GM18498 (cell line): ENCODE measurements around the gene WDR5B.
"Not testable (repeated sequence)": the region's sequence is repeated elsewhere in the genome, so short reads cannot be mapped to it uniquely, and the experiment has no call there.

ENCODE experiments used
- ATAC-seq: cut with Tn5 transposase; IDR thresholded peaks from one replicate; pipeline ENCODE4 v1.9.1; 2021; ENCODE audit warnings: mild to moderate bottlenecking, moderate library complexity; ENCODE audit not compliant: unreplicated experiment

Gene WDR5B

DNA sequence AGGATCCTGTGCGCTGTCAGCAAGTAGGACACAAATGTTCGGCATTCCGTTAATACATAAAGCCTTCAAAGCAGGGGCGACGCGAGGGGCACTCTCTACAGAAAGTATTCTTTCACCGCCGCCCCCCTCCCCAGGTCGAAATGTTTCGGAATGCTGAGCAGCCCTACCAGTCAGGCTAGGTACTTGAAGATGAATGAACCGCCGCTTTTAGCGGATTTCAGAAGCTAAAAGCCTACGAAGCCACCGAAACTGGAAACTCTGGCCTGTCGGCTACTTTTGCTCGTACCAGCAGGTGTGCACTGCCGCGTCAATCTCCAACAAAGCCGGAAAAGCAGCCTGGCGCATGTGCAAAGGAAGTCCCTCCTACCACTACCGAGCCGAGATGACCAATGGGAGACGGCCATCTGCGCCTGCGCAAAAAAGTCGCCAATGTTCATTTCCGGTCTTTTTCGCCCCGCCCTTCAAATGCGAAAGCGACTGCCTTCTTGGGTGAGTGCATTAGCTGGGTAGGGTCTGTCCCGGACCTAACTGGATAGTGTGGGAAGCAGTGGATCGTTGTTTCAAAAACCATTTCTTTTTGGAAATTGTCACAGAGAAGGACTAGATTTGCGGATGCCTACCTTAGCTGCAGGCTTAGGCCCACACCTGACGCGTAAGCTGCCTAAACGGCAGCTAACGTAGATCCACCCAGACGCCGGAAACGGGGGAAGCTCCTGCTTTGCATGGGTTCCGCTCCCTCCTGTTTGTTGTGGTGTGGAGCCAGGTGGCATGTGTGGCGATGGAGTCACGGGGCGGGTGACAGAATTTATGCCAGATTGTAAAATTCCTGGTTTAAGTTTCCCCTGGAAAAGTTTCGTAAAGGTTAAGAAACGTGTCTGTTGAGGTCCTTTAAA, at the start of gene WDR5B:
Gene WDR5B (minus strand): TSS at position 301 of the 893 bp plus-strand sequence. CDS start 534 bp downstream, outside the sequence.
- peak; percentile 87 for ATAC-seq

DNA sequence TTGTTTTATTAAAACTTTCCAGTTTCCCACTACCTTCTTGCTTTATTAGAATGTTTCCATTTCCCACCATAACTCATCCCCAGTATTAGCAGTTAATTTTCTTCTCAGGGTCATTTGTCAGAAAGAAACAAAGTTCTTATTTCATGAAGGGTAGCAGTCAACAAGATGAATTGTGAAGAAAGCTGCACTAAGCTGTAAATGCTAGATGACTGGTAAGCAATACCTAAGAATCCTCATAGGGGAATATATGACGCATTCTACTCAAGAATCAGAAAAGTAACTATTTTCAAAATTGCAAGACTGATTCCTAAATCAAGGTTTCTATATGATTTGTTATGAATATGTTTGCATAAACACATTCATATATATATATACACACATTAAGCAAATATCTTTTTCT, 48.8 kb upstream of the WDR5B start:
- ATAC-seq = no peak

DNA sequence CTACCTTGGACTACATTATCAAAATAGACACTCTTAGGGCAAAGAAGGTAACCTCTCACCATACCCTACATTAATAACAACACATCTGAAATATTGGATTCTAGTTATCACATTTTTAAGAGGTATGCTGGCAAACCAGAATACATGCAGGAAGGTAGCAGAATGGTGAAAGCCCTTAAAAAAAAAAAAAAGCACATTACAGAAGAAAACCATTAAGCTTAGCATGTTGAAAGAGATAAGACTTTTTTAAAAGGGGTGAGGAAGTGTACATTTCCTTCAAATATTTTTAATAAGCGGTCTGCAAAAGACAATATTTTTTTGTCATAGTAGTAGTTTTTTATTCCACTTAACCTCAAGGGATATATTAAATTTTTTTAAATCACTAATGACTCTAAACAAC, 46.5 kb upstream of the WDR5B start:
- ATAC-seq = no peak

DNA sequence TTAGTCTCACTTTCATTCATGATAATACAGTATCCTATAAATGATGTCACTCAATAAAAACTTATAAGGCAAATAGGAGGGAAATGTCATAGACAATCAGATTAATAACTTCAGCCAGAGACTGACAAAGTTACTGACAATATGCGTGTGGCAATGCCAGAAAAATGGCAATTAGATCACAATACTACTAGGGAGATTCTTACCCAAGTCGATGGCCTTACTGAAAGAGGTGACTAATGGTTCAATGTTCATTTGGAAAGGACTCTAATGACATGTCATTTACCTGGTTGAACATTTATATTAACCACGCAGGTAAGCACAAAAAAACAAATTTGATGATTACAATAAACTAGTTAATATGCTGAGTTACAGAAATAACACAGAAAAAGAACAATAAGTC, 45.9 kb upstream of the WDR5B start:
- no peak for ATAC-seq

DNA sequence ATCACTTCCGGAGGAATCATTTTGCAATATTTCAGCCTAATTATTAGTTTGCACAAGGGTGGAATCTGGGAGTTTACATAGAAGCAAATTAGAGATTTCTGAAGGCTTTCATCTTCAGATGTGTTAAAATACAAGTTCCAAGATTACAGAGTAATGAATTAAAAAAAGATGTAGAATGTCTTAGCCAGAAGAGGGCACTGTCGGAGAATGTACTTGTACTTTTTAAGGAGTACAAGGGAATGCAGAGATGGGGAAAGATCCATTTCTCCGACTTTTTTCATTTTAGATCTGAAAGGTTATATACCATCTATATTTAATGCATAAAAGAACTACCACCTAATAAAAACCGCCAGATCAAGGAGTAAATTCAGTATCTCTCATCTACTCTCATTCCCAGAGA, 43.1 kb upstream of the WDR5B start:
- no peak for ATAC-seq

DNA sequence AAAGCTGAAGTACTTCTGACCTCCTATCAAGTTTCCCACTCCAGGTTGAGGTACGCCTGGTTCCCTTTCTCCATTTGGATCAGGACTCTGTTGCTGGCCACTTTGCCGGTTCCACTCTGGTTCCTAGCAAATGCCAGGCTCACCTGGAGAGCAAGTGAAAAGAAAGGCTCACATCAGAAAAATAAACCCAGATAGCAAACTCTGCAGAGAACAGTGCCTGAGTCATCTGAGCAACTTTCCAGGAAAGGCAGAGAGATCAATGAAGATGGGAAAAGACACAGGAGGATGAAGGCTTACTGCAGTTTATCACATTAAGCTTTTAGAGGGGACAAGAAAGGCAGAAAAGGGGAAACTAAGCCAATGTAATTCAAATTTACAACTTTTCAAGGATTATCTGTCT, 41.8 kb upstream of the WDR5B start:
- ATAC-seq = no peak

DNA sequence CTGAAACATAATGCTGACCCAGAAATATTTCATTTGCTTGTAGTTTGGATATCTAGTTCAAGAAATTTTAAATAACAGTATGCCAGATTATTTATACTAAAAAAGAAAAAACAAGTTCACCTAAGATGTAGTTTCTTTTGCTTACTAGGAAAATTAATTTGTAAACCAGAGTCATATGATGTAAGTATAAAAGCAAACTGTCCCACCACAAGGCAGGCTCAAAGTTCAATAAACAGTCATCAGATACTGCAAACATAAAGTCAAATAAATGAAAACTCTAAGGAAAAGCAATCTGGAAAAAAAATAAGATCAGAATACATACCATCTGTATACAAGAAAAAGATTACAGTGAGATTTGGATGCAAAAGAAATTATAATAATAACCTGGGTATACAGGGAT, 40.2 kb upstream of the WDR5B start:
- ATAC-seq = no peak

DNA sequence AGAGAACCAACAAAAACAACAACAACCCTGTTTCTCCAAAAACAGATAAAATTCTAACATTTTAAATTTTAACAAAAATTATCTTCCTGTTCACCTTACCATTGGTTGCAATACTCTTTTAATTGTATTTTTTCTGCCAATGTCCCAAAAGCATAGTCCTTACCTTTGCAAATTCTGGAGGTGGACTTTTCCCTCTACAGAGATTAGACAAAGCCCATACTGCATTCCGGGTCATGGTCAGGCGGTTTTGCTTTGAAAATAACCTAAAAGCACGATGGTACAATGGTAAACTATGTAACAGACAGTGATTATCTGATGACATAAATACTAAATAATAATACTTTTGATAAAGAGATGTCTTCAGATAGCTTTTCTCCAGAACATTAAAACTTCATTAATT, 35.5 kb upstream of the WDR5B start:
- ATAC-seq = no peak

DNA sequence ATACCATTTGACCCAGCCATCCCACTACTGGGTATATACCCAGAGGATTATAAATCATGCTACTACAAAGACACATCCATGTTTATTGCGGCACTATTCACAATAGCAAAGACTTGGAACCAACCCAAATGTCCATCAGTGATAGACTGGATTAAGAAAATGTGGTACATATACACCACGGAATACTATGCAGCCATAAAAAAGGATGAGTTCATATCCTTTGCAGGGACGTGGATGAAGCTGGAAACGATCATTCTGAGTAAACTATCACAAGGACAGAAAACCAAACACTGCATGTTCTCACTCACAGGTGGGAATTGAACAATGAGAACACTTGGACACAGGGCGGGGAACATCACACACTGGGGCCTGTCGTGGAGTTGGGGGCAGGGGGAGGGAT, 32.4 kb upstream of the WDR5B start:
- not testable (repeated sequence) for ATAC-seq

DNA sequence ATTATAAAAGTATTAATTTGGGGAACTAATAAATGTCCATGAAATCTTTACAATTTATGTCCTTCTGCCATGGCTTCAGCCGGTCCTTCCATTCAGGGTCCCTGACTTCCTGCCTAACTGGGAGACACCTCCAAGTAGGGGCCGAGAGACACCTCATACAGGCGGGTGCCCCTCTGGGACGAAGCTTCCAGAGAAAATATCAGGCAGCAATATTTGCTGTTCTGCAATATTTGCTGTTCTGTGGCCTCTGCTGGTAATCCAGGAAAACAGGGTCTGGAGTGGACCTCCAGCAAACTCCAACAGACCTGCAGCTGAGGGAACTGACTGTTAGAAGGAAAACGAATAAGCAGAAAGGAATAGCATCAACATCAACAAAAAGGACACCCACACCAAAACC, 28.6 kb upstream of the WDR5B start:
- ATAC-seq = not testable (repeated sequence)

DNA sequence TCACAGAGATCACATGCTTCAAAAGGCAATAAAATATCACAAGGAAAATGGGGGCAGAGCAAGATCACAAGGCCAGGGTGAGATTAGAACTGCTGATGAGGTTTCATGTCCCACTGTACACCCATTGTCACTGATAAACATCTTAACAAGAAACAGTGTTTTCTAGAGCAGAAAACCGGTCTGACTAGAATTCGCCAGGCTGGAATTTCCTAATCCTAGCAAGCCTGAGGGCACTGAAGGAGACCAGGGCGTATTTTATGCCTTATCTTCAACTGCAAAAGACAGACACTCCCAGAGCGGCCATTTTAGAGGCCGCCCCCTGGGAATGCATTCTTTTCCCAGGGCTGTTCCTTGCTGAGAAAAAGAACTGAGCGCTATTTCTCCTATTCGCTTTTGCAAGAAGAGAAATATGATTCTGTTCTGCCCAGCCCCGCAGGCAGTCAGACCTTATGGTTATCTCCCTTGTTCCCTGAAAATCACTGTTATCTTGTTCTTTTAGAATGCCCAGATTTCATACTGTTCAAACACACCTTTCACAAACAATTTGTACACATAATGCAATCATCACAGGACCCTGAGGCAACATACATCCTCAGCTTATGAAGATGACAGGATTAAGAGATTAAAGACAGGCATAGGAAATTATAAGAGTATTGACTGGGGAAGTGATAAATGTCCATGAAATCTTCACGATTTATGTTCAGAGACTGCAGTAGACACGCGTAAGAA, 28.1 kb upstream of the WDR5B start:
- not testable (repeated sequence) for ATAC-seq

DNA sequence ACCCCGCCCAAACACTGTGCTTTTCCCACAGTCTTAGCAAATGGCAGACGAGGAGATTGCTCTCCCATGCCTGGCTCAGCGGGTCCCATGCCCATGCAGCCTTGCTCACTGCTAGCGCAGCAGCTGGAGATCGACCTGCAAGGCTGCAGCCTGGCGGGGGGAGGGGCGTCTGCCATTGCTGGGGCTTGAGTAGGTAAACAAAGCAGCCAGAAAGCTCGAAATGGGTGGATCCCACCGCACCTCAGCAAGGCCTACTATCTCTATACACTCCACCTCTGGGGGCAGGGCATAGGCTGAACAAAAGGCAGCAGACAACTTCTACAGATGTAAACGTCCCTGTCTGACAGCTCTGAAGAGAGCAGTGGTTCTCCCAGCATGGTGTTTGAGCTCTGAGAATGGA, 27.2 kb upstream of the WDR5B start:
- no peak for ATAC-seq

DNA sequence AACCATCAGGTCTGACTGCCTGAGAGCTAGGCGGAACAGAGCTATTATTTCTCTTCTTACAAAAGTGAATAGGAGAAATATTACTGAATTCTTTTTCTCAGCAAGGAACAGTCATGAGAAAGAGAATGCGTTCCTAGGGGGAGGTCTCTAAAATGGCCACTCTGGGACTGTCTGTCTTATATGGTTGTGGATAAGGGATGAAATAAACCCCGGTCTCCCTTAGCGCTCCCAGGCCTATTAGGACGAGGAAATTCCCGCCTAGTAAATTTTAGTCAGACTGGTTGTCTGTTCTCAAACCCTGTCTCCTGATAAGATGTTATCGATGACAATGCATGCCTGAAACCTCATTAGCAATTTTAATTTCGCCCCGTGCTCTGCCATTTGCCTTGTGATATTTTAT, 20.1 kb upstream of the WDR5B start:
- no peak for ATAC-seq

DNA sequence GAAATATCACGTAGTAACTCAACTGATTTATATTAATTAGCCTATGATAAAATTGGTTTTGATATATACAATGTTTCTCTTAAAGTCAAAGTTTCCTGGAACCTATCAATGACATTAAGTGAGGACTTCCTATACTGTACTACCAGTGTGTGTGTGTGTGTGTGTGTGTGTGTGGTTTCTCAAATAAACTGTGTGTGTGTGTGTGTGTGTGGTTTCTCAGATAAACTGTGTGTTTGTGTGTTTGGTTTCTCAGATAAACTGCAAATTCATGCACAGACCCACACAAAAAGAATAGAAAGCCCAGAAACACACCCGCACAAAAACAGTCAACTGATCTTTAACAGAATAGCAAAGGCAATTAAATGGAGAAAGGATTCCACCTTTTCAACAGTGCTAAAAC, 14.5 kb upstream of the WDR5B start:
- ATAC-seq = no peak

DNA sequence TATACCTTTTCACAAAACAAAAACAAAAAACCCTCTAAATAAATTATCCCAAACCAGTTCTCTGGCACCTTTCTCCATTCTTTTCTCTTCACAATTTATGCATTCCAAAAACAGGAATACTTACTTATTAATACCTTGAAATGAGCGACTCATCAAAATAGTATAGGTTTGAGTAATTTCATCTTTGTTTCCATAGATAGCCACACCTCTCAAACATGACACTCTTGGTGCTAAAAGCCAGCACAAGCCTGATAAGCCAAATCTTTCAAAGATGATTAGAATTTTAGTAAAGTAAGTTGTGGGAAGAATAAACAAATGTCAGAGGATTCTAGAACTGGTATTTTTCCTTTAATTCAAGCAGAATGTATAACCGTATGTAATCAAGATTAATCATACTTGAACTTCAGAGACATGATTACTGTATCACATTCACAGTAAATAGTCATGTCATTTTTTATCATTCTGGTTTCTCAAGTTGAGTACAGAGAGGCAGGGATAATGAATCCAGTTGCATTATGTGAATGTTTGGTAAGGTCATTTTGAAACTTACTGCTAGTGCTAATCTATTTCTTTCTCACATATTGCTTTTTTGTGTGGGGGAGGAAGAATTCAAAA, 12.1 kb upstream of the WDR5B start:
- ATAC-seq = no peak

DNA sequence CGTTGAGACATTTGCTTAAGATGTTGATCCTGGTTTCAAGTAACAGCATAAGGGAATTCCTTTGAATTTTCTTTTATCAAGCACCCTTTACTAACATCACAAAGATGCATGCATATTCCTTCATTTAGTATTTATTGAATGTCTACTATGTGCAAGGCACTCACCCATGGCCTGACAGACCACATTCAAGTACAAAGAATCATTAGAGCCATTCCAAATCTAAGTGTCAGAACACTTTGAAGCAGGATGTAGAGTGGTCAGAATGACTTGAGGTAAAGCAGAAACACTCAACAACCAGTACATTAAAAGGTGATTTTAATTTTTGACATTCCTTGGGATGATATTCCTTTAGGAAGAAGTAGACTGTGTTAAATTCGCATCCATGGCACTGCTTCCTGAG, 6.0 kb upstream of the WDR5B start:
- no peak for ATAC-seq

DNA sequence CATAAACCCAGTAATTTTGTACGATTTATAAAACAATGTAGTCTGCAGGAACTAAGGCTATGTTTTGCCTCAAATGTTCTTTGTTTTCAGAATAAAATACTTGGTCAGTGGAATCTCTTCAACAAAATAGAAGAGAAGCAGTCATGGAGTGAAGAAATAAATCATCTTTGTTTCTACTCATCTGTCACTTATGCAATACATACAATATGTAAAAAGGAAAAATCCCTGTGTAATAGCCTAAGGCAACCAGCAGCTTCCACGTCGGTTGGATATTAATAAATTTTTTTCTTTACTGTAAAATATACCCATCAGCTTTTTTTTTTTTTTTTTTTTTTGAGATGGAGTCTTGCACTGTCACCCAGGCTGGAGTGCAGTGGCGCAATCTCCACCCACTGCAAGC, 5.2 kb upstream of the WDR5B start:
- no peak for ATAC-seq

DNA sequence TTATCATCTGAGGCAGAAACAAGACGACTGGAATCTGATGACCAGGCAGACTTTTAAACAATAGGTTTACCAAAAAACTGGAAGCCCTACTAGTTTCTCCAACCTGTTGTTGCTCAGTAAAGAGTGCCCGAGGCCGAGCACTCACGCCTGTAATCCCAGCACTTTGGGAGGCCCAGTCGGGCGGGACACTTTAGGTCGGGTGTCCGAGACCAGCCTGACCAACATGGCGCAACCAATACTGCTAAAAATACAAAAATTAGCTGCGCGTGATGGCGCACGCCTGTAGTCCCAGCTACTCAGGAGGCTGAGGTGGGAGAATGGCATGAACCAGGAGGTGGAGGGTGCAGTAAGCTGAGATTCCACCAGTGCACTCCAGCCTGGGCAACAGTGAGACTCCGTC, 1.1 kb upstream of the WDR5B start:
- ATAC-seq = no peak

DNA sequence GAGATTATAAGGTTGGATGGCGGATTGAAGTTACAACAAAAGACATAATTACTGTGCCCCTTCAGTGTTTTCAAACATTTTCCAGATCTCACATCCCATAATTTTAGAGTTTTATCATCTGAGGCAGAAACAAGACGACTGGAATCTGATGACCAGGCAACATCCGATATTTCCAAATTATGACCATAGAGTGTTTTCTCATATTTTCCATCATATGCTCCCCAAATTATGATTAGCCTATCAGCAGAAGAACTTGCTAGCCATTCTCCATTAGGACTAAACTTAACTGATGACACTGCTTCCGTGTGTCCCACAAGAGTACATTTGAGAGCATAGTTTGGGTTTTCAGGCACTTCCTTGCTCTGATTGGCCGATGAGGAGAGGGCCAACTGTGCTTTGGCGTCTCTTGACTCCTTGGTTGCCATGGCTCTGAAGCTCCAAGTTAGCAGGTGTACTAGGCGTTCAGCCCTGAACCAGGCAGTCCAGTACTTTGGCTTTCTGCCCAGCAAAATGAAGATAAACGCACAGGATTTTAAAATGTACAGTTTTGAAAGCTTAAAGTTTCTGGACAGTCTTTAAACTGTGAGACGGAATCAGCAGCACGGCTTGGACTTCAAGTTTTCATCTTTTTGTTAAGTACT, 638 bp downstream of the WDR5B start:
- peak; percentile 50 for ATAC-seq

DNA sequence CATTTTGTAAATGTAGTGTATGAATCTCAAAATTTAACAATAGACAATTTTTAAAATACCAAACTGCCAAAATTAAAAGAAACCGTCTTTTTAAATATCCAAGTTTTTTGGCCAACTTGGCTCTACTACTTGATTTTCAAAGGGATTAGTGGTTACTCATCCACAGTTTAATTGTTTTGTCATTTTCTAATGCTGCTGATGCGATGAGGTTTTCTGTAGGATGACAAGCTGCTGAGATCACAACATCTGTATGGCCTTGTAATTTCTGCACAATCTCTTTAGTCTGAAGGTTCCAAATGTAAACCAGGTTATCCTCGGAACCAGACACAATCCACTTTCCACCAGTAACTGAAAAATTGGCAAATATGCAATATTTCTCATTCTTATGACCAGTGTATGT, 1.5 kb downstream of the WDR5B start:
- no peak for ATAC-seq

DNA sequence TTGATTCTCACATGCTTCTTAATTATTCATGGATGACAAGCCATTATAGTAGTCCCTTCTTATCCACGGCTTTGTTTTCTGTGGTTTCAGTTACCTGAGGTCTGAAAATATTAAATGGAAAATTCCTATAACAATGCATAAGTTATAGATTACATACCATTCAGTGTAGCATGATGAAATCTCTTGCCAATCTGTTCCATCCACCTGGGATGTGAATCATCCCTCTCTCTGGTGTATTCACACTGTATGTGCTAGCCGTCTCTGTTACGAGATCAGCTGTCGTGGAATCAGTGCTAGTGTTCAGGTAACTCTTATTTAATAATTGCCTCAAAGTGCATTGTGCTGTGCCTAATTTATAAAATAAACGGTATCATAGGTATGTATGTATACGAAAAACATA, 5.2 kb downstream of the WDR5B start:
- ATAC-seq = no peak
